Osteoblast (primary cell): ENCODE measurements around the gene IFIT3. TPM values are rescaled to one million over a fixed set of nuclear protein-coding genes. Genes with fewer than 3 reads are reported as not detected.
"Not testable (repeated sequence)": the region's sequence is repeated elsewhere in the genome, so short reads cannot be mapped to it uniquely, and the experiment has no call there.

Source experiments
- DNase-seq: peaks from one replicate; pipeline ENCODE4 v3.0.0; 2011; ENCODE audit warnings: low spot score, mixed read lengths; ENCODE audit not compliant: insufficient read length; ENCODE audit errors: missing footprints
- H2AFZ ChIP-seq: 2 replicates; pipeline ENCODE4 v1.6.0; 2011; ENCODE audit warnings: mild to moderate bottlenecking, low read length
- H3K27ac ChIP-seq: 2 replicates; pipeline ENCODE4 v1.5.1; 2011; ENCODE audit warnings: mild to moderate bottlenecking, low read depth, low read length, moderate library complexity
- H3K27me3 ChIP-seq: 2 replicates; pipeline ENCODE4 v1.6.0; 2012; ENCODE audit warnings: mild to moderate bottlenecking, control low read depth, inconsistent platforms, low read length, moderate library complexity; ENCODE audit not compliant: insufficient read depth
- H3K36me3 ChIP-seq: 2 replicates; pipeline ENCODE4 v1.5.1; 2011; ENCODE audit warnings: mild to moderate bottlenecking, low read length, control low read depth, moderate library complexity; ENCODE audit not compliant: insufficient read depth
- H3K4me1 ChIP-seq: 2 replicates; pipeline ENCODE4 v1.5.1; 2011; ENCODE audit warnings: mild to moderate bottlenecking, low read length, control low read depth, moderate library complexity; ENCODE audit not compliant: insufficient read depth
- H3K4me2 ChIP-seq: 2 replicates; pipeline ENCODE4 v1.6.0; 2011; ENCODE audit warnings: mild to moderate bottlenecking, low read length; ENCODE audit not compliant: insufficient read depth
- H3K4me3 ChIP-seq: fragments of 200-600 bp; sonication (generic); 3 replicates; pipeline ENCODE4 v1.5.1; 2012; ENCODE audit warnings: mild to moderate bottlenecking, low read length, inconsistent platforms; ENCODE audit not compliant: insufficient read depth
- H3K79me2 ChIP-seq: 2 replicates; pipeline ENCODE4 v1.6.0; 2012; ENCODE audit warnings: mild to moderate bottlenecking, low read length, control low read depth, inconsistent platforms; ENCODE audit not compliant: insufficient read depth
- H3K9me3 ChIP-seq: 2 replicates; pipeline ENCODE4 v1.5.1; 2011; ENCODE audit warnings: low read depth, low read length, control low read depth
- H4K20me1 ChIP-seq: 2 replicates; pipeline ENCODE4 v1.6.0; 2012; ENCODE audit warnings: mild to moderate bottlenecking, low read length, control low read depth; ENCODE audit not compliant: insufficient read depth
- total RNA-seq: library from RNA; depleted of rRNA; stranded (reverse); fragments of >200 nt; gene quantifications from 2 replicates; pipeline ENCODE4 v1.2.3, GENCODE V29; 2012
- TF ChIP-seq, protein P1 (sequence below): IDR thresholded peaks from 2 replicates; pipeline ENCODE4 v1.5.1; 2011; ENCODE audit warnings: mild to moderate bottlenecking, low read depth, low read length, moderate library complexity; ENCODE audit errors: extremely low read depth

Gene IFIT3
- total RNA-seq, 1 donor = 43.8 TPM

GRCh38 chr10:89310056-89310893 is 17.5 kb upstream of the IFIT3 start:
- Histone ChIP-seq H3K4me3 (no peak overlapping the region), H3K27ac (no peak overlapping the region), H3K79me2 (no peaks in the 10 kb centered on the region), H3K36me3 (no peaks in the 10 kb centered on the region), H3K9me3 (no peaks in the 10 kb centered on the region), H4K20me1 (no peaks in the 10 kb centered on the region), H3K4me2 (no peak overlapping the region), H3K4me1 (peaks cover 13% of the 10 kb centered on the region), H2AFZ (no peak overlapping the region), H3K27me3 (no peaks in the 10 kb centered on the region)
- TF ChIP-seq, protein P1, sequence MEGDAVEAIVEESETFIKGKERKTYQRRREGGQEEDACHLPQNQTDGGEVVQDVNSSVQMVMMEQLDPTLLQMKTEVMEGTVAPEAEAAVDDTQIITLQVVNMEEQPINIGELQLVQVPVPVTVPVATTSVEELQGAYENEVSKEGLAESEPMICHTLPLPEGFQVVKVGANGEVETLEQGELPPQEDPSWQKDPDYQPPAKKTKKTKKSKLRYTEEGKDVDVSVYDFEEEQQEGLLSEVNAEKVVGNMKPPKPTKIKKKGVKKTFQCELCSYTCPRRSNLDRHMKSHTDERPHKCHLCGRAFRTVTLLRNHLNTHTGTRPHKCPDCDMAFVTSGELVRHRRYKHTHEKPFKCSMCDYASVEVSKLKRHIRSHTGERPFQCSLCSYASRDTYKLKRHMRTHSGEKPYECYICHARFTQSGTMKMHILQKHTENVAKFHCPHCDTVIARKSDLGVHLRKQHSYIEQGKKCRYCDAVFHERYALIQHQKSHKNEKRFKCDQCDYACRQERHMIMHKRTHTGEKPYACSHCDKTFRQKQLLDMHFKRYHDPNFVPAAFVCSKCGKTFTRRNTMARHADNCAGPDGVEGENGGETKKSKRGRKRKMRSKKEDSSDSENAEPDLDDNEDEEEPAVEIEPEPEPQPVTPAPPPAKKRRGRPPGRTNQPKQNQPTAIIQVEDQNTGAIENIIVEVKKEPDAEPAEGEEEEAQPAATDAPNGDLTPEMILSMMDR = no peak
- no peak for DNase-seq

- H3K27ac ChIP-seq = no peak overlapping the region
- TF ChIP-seq, protein P1 = no peak
- H2AFZ ChIP-seq = no peak overlapping the region
- H3K27me3 ChIP-seq = no peaks in the 10 kb centered on the region
- H3K36me3 ChIP-seq = no peaks in the 10 kb centered on the region
- no peak for DNase-seq
- no peak overlapping the region for H3K4me2 ChIP-seq
- H4K20me1 ChIP-seq = no peaks in the 10 kb centered on the region
- H3K79me2 ChIP-seq = no peaks in the 10 kb centered on the region
- peaks cover 5% of the 10 kb centered on the region for H3K4me1 ChIP-seq
- H3K4me3 ChIP-seq = no peak overlapping the region
- H3K9me3 ChIP-seq = no peaks in the 10 kb centered on the region
Measured at GRCh38 chr10:89312973-89313372, 14.8 kb upstream of the IFIT3 start.

DNA sequence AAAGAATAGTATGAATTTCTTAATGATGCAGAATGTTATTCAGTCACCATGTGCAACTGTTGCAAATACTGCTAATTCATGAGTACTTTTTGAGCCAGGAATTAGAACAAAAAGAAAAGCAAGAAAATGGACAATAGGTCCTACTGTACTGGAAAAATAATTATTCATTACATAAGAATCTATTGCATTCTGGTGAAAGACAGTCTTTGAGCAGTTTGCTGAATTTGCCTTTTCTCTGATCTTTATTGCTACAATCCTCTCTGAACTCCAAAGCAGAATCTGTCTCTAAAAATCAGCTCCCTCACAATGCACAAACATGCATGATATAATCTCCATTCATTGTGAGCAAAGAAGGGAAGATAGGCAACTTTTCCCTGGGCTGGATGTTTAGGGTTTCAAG is 13.1 kb upstream of the IFIT3 start:
- DNase-seq = no peak
- H3K4me3 ChIP-seq = no peak overlapping the region
- H4K20me1 ChIP-seq = no peaks in the 10 kb centered on the region
- no peak overlapping the region for H3K27ac ChIP-seq
- no peaks in the 10 kb centered on the region for H3K9me3 ChIP-seq
- no peaks in the 10 kb centered on the region for H3K79me2 ChIP-seq
- H3K36me3 ChIP-seq = no peaks in the 10 kb centered on the region
- TF ChIP-seq, protein P1 = no peak
- H3K27me3 ChIP-seq = no peaks in the 10 kb centered on the region
- no peak overlapping the region for H2AFZ ChIP-seq
- H3K4me2 ChIP-seq = no peak overlapping the region
- H3K4me1 ChIP-seq = peaks cover 3% of the 10 kb centered on the region

DNA sequence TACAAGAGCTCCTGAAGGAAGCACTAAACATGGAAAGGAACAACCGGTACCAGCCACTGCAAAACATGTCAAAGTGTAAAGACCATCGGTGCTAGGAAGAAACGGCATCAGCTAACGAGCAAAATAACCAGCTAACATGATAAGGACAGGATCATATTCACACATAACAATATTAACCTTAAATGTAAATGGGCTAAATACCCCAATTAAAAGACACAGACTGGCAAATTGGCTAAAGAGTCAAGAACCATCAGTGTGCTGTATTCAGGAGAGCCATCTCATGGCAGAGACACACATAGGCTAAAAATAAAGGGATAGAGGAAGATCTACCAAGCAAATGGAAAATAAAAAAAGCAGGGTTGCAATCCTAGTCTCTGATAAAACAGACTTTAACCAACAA is 9.8 kb upstream of the IFIT3 start:
- H3K4me3 ChIP-seq, H3K9me3 ChIP-seq, H3K4me1 ChIP-seq, H3K4me2 ChIP-seq, H3K27ac ChIP-seq, DNase-seq, H3K36me3 ChIP-seq, H3K27me3 ChIP-seq, H2AFZ ChIP-seq, H4K20me1 ChIP-seq, H3K79me2 ChIP-seq: not testable (repeated sequence)

DNA sequence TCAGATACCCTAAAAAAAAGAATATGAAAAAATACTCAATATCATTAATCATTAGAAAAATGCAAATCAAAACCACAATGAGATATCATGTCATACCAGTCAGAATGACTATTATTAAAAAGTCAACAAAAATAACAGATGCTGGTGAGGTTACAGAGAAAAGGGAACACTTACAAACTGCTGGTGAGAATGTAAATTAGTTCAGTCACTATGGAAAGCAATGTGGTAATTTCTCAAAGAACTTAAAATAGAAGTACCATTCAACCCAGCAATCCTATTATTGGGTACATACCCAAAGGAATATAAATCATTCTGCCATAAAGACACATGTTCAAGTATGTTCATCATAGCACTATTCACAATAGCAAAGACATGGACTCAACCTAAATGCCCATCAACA is 2.7 kb upstream of the IFIT3 start:
- H3K9me3 ChIP-seq, H2AFZ ChIP-seq, H3K4me2 ChIP-seq, H3K36me3 ChIP-seq, H3K4me3 ChIP-seq, H4K20me1 ChIP-seq, DNase-seq, H3K27ac ChIP-seq, H3K27me3 ChIP-seq: not testable (repeated sequence)
- Histone ChIP-seq H3K79me2 (peaks cover 10% of the 10 kb centered on the region), H3K4me1 (peaks cover 21% of the 10 kb centered on the region)

DNA sequence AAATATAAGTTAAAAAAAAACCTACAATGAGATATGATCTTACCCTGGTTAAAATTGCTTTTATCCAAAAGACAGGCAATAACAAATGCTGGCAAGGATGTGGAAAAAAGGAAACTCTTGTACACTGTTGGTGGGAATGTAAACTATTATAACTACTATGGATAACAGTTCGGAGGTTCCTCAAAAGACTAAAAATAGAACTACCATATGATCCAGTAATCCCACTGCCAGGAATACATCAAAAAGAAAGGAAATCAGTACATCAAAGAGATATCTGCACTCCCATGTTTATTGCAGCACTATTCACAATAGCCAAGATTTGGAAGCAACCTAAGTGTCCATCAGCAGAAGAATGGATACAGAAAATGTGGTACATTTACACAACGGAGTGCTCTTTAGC is 1.9 kb upstream of the IFIT3 start:
- H4K20me1 ChIP-seq, H3K36me3 ChIP-seq, DNase-seq, H3K4me2 ChIP-seq, H2AFZ ChIP-seq, H3K27me3 ChIP-seq, H3K9me3 ChIP-seq, H3K27ac ChIP-seq, H3K4me3 ChIP-seq: not testable (repeated sequence)
- Histone ChIP-seq H3K4me1 (peaks cover 24% of the 10 kb centered on the region), H3K79me2 (peaks cover 18% of the 10 kb centered on the region)
